ENCODE results near the gene RABGAP1L. TPM values are rescaled to one million over a fixed set of nuclear protein-coding genes. Genes with fewer than 3 reads are reported as not detected.

The RABGAP1L gene
- total and polyA plus RNA-seq, 2 of the 4 experiments (the other 2 are of a cell fraction) = 7.9 to 26.7 TPM

DNA sequence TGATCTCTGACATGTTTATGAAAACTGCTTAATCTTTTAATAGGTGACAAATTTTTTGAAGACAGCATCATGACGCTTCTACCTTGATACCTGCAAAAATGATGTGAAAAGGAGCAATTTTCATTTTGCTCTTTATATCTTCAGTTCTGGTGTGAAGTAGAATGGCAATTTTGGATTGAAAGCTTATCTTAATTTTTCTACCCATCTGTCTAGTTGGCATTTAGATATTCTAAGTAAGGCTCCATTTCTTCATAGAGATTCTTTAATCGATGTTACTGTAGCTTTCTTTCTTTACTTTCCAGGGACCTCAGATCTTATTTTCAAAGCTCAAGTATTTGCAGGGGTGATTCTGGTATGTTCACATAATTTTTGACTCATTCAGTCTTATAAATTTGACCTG is 256.2 kb downstream of the RABGAP1L start:
- no peak overlapping the region for H2BK5ac ChIP-seq (ENCODE audit: low read depth, low read length, poor library complexity, severe bottlenecking)
- no peak overlapping the region for H2BK120ac ChIP-seq (ENCODE audit: low read depth, low read length)
- ChIA-PET POLR2A (ENCODE audit: unreplicated experiment) (no interaction called here), CTCF (interaction anchor here (0.6 to 1.3 kb wide), 3 partner anchors 153 to 567 kb away, joined by 3 read pairs; no protein-coding TSS in a partner anchor)
- H3K4ac ChIP-seq (ENCODE audit: low read depth, low read length) = no peak overlapping the region
- no peak overlapping the region for H2AK9ac ChIP-seq (replicated peaks; ENCODE audit: low read depth, low read length, poor library complexity)
- H3K4me3 ChIP-seq (ENCODE audit: insufficient read depth, low read depth, low read length) = no peak overlapping the region
- H3K23ac ChIP-seq (ENCODE audit: low read depth, low read length) = no peak overlapping the region
- H3K18ac ChIP-seq (ENCODE audit: low read depth, low read length) = no peak overlapping the region
- no peak overlapping the region for H2AFZ ChIP-seq (replicated peaks; ENCODE audit: low read length, poor library complexity)
- H3K36me3 ChIP-seq (ENCODE audit: control insufficient read depth, insufficient read depth, low read length) = no peaks in the 10 kb centered on the region
- H3K9me3 ChIP-seq (ENCODE audit: control insufficient read depth, insufficient read depth, low read length) = no peaks in the 10 kb centered on the region
- H3K14ac ChIP-seq (replicated peaks; ENCODE audit: low read depth, low read length) = no peak overlapping the region
- no peak overlapping the region for H3K4me2 ChIP-seq (ENCODE audit: low read depth, low read length)
- intact Hi-C loops (cut with micrococcal nuclease) = no loop called here
- H4K8ac ChIP-seq (ENCODE audit: low read depth in 2 of 2, low read length in 2 of 2) = no peak overlapping the region
- H3K27ac ChIP-seq (ENCODE audit: insufficient read depth, low read length) = no peak overlapping the region
- no CpG with 5 or more reads among the region's 2 CpGs for WGBS, 2 experiments (ENCODE audit: extremely low coverage in 2 of 2, insufficient read length in 1 of 2)
- no peaks in the 10 kb centered on the region for H3K27me3 ChIP-seq (ENCODE audit: control insufficient read depth, insufficient read depth, low read length)
- no peak overlapping the region for H2AK5ac ChIP-seq (ENCODE audit: low read depth, low read length)
- TF ChIP-seq, protein P1, sequence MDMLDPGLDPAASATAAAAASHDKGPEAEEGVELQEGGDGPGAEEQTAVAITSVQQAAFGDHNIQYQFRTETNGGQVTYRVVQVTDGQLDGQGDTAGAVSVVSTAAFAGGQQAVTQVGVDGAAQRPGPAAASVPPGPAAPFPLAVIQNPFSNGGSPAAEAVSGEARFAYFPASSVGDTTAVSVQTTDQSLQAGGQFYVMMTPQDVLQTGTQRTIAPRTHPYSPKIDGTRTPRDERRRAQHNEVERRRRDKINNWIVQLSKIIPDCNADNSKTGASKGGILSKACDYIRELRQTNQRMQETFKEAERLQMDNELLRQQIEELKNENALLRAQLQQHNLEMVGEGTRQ (IDR thresholded peaks at IDR 0.05; ENCODE audit: low read depth, low read length) = no peak
- no peak for TF ChIP-seq MAZ (IDR thresholded peaks at IDR 0.05; ENCODE audit: borderline replicate concordance, low read depth, low read length)
- H2BK20ac ChIP-seq (ENCODE audit: low read depth, low read length) = no peak overlapping the region
- no TSS peak for BruUV-seq (replicated peaks)
- DNase-seq (no peak), ATAC-seq (ENCODE audit: low read depth) (no peak)
- H2BK15ac ChIP-seq (ENCODE audit: low read depth, low read length) = no peak overlapping the region
- H4K20me1 ChIP-seq (ENCODE audit: insufficient read depth, low read length) = no peaks in the 10 kb centered on the region
- no peak overlapping the region for H3K9ac ChIP-seq (ENCODE audit: low read depth, low read length)
- H3K79me1 ChIP-seq (ENCODE audit: low read depth in 1 of 2, low read length in 2 of 2) = no peaks in the 10 kb centered on the region; a peak in 2 of 4 replicates
- H4K91ac ChIP-seq (ENCODE audit: insufficient read depth, low read depth, low read length) = no peak overlapping the region
- no peaks in the 10 kb centered on the region for H3K4me1 ChIP-seq (ENCODE audit: control insufficient read depth, insufficient read depth, low read length)
- H3K56ac ChIP-seq (ENCODE audit: extremely low read depth, insufficient read depth, low read length) = no peak overlapping the region
- in situ Hi-C loops (cut with MboI; ENCODE audit: low sequenced_read_pairs) = no loop called here
- no peak overlapping the region for H4K5ac ChIP-seq (ENCODE audit: low read depth, low read length)
- no peaks in the 10 kb centered on the region for H3K9me1 ChIP-seq (ENCODE audit: insufficient read depth, low read length)
- dilution Hi-C loops (cut with HindIII; ENCODE audit: low sequenced_read_pairs, unreplicated experiment) = no loop called here
